Heart left ventricle (tissue), 13 donors: Measurements from ENCODE around the gene CRIP1.

Experiments used
- POLR2A ChIP-seq, 2 donors: fragments of 450-650 bp; IDR thresholded peaks; one replicate each; pipeline ENCODE4 v1.6.1; 2017; ENCODE audit warnings: antibody characterized with exemption in 2 of 2, mild to moderate bottlenecking in 2 of 2, moderate library complexity in 2 of 2
- TF ChIP-seq, protein P1 (sequence below), 12 donors: fragments of 200-600 bp; sonication (generic) in 4 of 12; IDR thresholded peaks; one replicate each; pipeline versions ENCODE4 v1.5.0 to v1.8.0; 2018 to 2022; ENCODE audit warnings: antibody characterized with exemption in 12 of 12, mild to moderate bottlenecking in 5 of 12
- donor health status: ischemic (EF 13 %, LVEDD 7.1; RV severe dilation, severe dysfunction).
- donor health status: DM: no; HTN: yes; CAD: no.
- donor health status: DM: no; HTN: no; CAD: no.
- donor health status: ischemic (EF 25% LVEDD 6.9; RV normal size, moderate dysfunction).
- donor health status: ischemic (EF 25% LVEDD 5.7; RV mildly dilated, moderate dysfunction).
- donor health status: ischemic (EF 35%, LVEDD 5.7; RV mildly dilated, moderate dysfunction).
- donor health status: nonischemic (EF 11% LVEDD 7.7; RV severe dilation, severe dysfunction).
- donor health status: DM: yes; HTN: yes; CAD: no.
- donor health status: PGD.
- donor health status: ischemic (EF 29% LVEDD 5.4; RV normal size, mild dysfunction).
- donor health status: nonischemic (EF 23%, LVEDD 6.1; RV moderate dilation, normal function).

DNA sequence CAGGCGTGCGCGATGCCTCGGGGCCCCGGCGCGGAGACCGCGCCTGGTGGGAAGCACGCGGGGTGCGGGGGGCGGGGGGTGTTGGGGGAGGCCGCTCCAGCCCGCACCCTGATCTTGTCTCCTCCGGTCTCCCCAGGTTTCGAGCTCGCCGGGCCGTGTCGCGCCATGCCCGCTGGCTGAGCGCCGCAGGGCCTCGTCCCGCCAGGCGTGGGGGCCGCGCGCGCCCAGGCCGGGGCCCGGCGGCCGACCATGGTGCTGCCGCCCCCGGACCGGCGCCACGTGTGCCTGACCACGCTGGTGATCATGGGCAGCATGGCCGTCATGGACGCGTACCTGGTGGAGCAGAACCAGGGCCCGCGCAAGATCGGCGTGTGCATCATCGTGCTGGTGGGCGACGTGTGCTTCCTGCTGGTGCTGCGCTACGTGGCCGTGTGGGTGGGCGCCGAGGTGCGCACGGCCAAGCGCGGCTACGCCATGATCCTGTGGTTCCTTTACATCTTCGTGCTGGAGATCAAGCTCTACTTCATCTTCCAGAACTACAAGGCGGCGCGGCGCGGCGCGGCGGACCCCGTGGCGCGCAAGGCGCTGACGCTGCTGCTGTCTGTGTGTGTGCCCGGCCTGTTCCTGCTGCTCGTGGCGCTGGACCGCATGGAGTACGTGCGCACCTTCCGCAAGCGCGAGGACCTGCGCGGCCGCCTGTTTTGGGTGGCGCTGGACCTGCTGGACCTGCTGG, 42.1 kb downstream of the CRIP1 start:
- no peak for TF ChIP-seq POLR2A (IDR thresholded peaks at IDR 0.05)
- TF ChIP-seq, protein P1, sequence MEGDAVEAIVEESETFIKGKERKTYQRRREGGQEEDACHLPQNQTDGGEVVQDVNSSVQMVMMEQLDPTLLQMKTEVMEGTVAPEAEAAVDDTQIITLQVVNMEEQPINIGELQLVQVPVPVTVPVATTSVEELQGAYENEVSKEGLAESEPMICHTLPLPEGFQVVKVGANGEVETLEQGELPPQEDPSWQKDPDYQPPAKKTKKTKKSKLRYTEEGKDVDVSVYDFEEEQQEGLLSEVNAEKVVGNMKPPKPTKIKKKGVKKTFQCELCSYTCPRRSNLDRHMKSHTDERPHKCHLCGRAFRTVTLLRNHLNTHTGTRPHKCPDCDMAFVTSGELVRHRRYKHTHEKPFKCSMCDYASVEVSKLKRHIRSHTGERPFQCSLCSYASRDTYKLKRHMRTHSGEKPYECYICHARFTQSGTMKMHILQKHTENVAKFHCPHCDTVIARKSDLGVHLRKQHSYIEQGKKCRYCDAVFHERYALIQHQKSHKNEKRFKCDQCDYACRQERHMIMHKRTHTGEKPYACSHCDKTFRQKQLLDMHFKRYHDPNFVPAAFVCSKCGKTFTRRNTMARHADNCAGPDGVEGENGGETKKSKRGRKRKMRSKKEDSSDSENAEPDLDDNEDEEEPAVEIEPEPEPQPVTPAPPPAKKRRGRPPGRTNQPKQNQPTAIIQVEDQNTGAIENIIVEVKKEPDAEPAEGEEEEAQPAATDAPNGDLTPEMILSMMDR (IDR thresholded peaks at IDR 0.05) = peak in 5 of 12 donors; percentile 17 to 45 (median 21)
